Skeletal muscle cell (primary cell): ENCODE data around the gene CHST8.

ENCODE experiments used
- DNase-seq: peaks from one replicate; pipeline ENCODE4 v3.0.0-alpha.2; 2010; ENCODE audit warnings: low read depth
- H3K4me3 ChIP-seq: 2 replicates; pipeline ENCODE4 v1.5.1; 2011; ENCODE audit warnings: low read depth, mild to moderate bottlenecking, control low read depth, low read length, moderate library complexity

CHST8 gene

GRCh38 chr19:33795370-33796163 is 173.8 kb downstream of the CHST8 start:
- peak overlapping the region; percentile 78 for H3K4me3 ChIP-seq
- peak; percentile 47 for DNase-seq

GRCh38 chr19:33796164-33796875 is 174.6 kb downstream of the CHST8 start, which contains the start of gene KCTD15:
Gene KCTD15, plus strand, starts transcription at chr19:33796870. Its CDS starts 3,585 bp downstream, at chr19:33800455.
- H3K4me3 ChIP-seq = peak within 1 kb of the TSS; percentile 78
- DNase-seq = no peak

- H3K4me3 ChIP-seq = peak overlapping the region; percentile 78
- DNase-seq = no peak
Observed at GRCh38 chr19:33797802-33798671, 176.3 kb downstream of the CHST8 start.

GRCh38 chr19:33798681-33799111 is 176.9 kb downstream of the CHST8 start:
- peak overlapping the region; percentile 78 for H3K4me3 ChIP-seq
- DNase-seq = no peak

GRCh38 chr19:33799476-33799875 is 177.7 kb downstream of the CHST8 start:
- no peak overlapping the region for H3K4me3 ChIP-seq
- DNase-seq = no peak

GRCh38 chr19:33800012-33800680 is 178.4 kb downstream of the CHST8 start:
- H3K4me3 ChIP-seq = no peak overlapping the region
- DNase-seq = no peak

- DNase-seq = no peak
Observed at GRCh38 chr19:33801411-33801810, 179.7 kb downstream of the CHST8 start.

GRCh38 chr19:33802001-33802400 is 180.2 kb downstream of the CHST8 start:
- H3K4me3 ChIP-seq = no peak overlapping the region
- DNase-seq = no peak

More at GRCh38 chr19:33801411-33801810, 179.7 kb downstream of the CHST8 start:
- no peak overlapping the region for H3K4me3 ChIP-seq

GRCh38 chr19:33802801-33803200 is 181.0 kb downstream of the CHST8 start:
- H3K4me3 ChIP-seq = no peak overlapping the region
- no peak for DNase-seq

GRCh38 chr19:33803383-33803782 is 181.6 kb downstream of the CHST8 start:
- DNase-seq = no peak
- no peak overlapping the region for H3K4me3 ChIP-seq

- H3K4me3 ChIP-seq = no peak overlapping the region
- peak; percentile 56 for DNase-seq
Observed at GRCh38 chr19:33804021-33804799, 182.5 kb downstream of the CHST8 start.

GRCh38 chr19:33805313-33805712 is 183.6 kb downstream of the CHST8 start:
- H3K4me3 ChIP-seq = no peak overlapping the region
- DNase-seq = no peak

- no peak for DNase-seq
- H3K4me3 ChIP-seq = no peak overlapping the region
Observed at GRCh38 chr19:33805840-33806433, 184.2 kb downstream of the CHST8 start.

GRCh38 chr19:33806434-33806881 is 184.7 kb downstream of the CHST8 start:
- no peak for DNase-seq
- H3K4me3 ChIP-seq = no peak overlapping the region

GRCh38 chr19:33808399-33808798 is 186.6 kb downstream of the CHST8 start:
- DNase-seq = no peak
- no peak overlapping the region for H3K4me3 ChIP-seq

- no peak overlapping the region for H3K4me3 ChIP-seq
- DNase-seq = no peak
Observed at GRCh38 chr19:33809960-33810359, 188.2 kb downstream of the CHST8 start.

- H3K4me3 ChIP-seq = no peak overlapping the region
- no peak for DNase-seq
Observed at GRCh38 chr19:33810821-33811220, 189.1 kb downstream of the CHST8 start.

- H3K4me3 ChIP-seq = no peak overlapping the region
- DNase-seq = no peak
Observed at GRCh38 chr19:33811246-33811645, 189.5 kb downstream of the CHST8 start.
